ENCODE measurements around the gene ZNF502.

The ZNF502 gene

GRCh38 chr3:44721231-44722102 is 9.0 kb downstream of the ZNF502 start:
- peaks cover 72% of the 10 kb centered on the region for H3K9me3 Mint-ChIP-seq
- TF ChIP-seq CTCF (IDR thresholded peaks at IDR 0.05; ENCODE audit: unreplicated experiment in 3 of 3): no peak
- H3K4me1 Mint-ChIP-seq: no peaks in the 10 kb centered on the region
- H3K36me3 Mint-ChIP-seq (ENCODE audit: low read depth): peaks cover 39% of the 10 kb centered on the region
- no peak overlapping the region for H3K4me3 Mint-ChIP-seq
- no peak overlapping the region for H3K27ac Mint-ChIP-seq
- peaks cover 4% of the 10 kb centered on the region for H3K27me3 Mint-ChIP-seq (ENCODE audit: low read depth)

GRCh38 chr3:44722103-44722401 is 9.6 kb downstream of the ZNF502 start:
- Mint-ChIP-seq H3K36me3 (ENCODE audit: low read depth) (peaks cover 39% of the 10 kb centered on the region), H3K9me3 (peaks cover 69% of the 10 kb centered on the region), H3K4me1 (no peaks in the 10 kb centered on the region), H3K4me3 (no peak overlapping the region), H3K27ac (no peak overlapping the region), H3K27me3 (ENCODE audit: low read depth) (peaks cover 4% of the 10 kb centered on the region)
- no peak for TF ChIP-seq CTCF (IDR thresholded peaks at IDR 0.05; ENCODE audit: unreplicated experiment in 3 of 3)

- H3K4me1 Mint-ChIP-seq: peaks cover 5% of the 10 kb centered on the region
- H3K27me3 Mint-ChIP-seq (ENCODE audit: low read depth): peaks cover 7% of the 10 kb centered on the region
- H3K4me3 Mint-ChIP-seq: peak within 1 kb of the TSS; percentile 90 to 94 (median 93)
- H3K36me3 Mint-ChIP-seq (ENCODE audit: low read depth): peaks cover 53% of the 10 kb centered on the region
- no peak for TF ChIP-seq CTCF (IDR thresholded peaks at IDR 0.05; ENCODE audit: unreplicated experiment in 3 of 3)
- peaks cover 78% of the 10 kb centered on the region for H3K9me3 Mint-ChIP-seq
- peak within 1 kb of the TSS; percentile 62 to 88 (median 66) for H3K27ac Mint-ChIP-seq
Measured at GRCh38 chr3:44729384-44729910, 17.0 kb downstream of the ZNF502 start, which contains the start of gene ZNF501. TSS of gene ZNF501 (plus strand) at chr3:44729635. CDS start at chr3:44734422, 4,787 bp downstream.

- no peak for TF ChIP-seq CTCF (IDR thresholded peaks at IDR 0.05; ENCODE audit: unreplicated experiment in 3 of 3)
- H3K4me1 Mint-ChIP-seq: no peaks in the 10 kb centered on the region
- no peak overlapping the region for H3K4me3 Mint-ChIP-seq
- H3K9me3 Mint-ChIP-seq: peaks cover 86% of the 10 kb centered on the region
- no peaks in the 10 kb centered on the region for H3K27me3 Mint-ChIP-seq (ENCODE audit: low read depth)
- H3K27ac Mint-ChIP-seq: no peak overlapping the region
- H3K36me3 Mint-ChIP-seq (ENCODE audit: low read depth): peaks cover 82% of the 10 kb centered on the region
Measured at GRCh38 chr3:44734646-44735168, 22.2 kb downstream of the ZNF502 start.

GRCh38 chr3:44761101-44761423 is 48.6 kb downstream of the ZNF502 start:
- no peak for TF ChIP-seq CTCF (IDR thresholded peaks at IDR 0.05; ENCODE audit: unreplicated experiment in 3 of 3)
- H3K27ac Mint-ChIP-seq: peak overlapping the region; percentile 46 to 89 (median 74)
- H3K4me3 Mint-ChIP-seq: peak overlapping the region; percentile 86 to 91 (median 91)
- H3K36me3 Mint-ChIP-seq (ENCODE audit: low read depth): peaks cover 70% of the 10 kb centered on the region
- no peaks in the 10 kb centered on the region for H3K27me3 Mint-ChIP-seq (ENCODE audit: low read depth)
- H3K9me3 Mint-ChIP-seq: peaks cover 56% of the 10 kb centered on the region
- peaks cover 8% of the 10 kb centered on the region for H3K4me1 Mint-ChIP-seq
